Left ventricle myocardium superior (tissue), 1 donor: ENCODE results near the gene FARP1. TPM values are rescaled to one million over a fixed set of nuclear protein-coding genes. Genes with fewer than 3 reads are reported as not detected.

Experiments used
- ATAC-seq: fragments of 200-7000 bp; cut with Tn5 transposase; one replicate; pipeline ENCODE4 v1.9.1; 2020; ENCODE audit warnings: mild to moderate bottlenecking, moderate library complexity
- DNase-seq: peaks from one replicate; pipeline ENCODE4 v3.0.0-alpha.2; 2020
- intact Hi-C: fragments of 100-400 bp; cut with micrococcal nuclease; formaldehyde crosslinking; loops from one replicate; pipeline ENCODE4 v1.11.0; 2022
- total RNA-seq: library from RNA; stranded (reverse); fragmentation: NEBNext Ultra II Directional; extraction: Animal tissue kit (Norgen Biotek cat#: 25700); gene quantifications from one replicate; pipeline ENCODE4 v1.2.1, GENCODE V29; 2021
- donor health status: DM: no; HTN: yes; CAD: no; lungs with severe emphysema.

The FARP1 gene
- total RNA-seq, 1 donor from 2014 or later = 14.9 TPM

DNA sequence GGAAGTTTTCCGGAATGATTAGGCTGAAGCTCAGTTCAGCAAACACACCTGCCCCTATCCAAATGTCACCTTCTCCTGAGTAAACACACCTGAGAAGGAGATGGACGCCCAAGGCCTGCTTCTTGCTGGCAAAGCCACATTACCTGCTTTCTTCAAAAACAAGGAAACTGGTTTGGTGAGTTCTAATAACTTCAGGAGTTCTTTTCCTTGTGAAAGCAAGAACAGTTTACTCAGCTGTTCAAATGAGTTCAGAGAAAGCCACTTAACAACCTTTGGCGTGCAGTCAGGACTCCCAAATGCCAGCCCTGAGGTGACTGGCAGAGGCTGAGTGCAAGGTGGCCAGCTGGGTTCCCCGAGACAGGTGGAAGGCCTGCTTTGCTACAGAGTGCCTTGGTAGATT is 273.5 kb downstream of the FARP1 start:
- intact Hi-C loops = no loop called here
- DNase-seq = no peak
- no peak for ATAC-seq

GRCh38 chr13:98419786-98420553 is 277.1 kb downstream of the FARP1 start:
- no peak for ATAC-seq
- intact Hi-C loops = no loop called here
- no peak for DNase-seq

- ATAC-seq = no peak
- intact Hi-C loops = no loop called here
- DNase-seq = no peak
Measured at GRCh38 chr13:98420554-98421175, 277.8 kb downstream of the FARP1 start.

DNA sequence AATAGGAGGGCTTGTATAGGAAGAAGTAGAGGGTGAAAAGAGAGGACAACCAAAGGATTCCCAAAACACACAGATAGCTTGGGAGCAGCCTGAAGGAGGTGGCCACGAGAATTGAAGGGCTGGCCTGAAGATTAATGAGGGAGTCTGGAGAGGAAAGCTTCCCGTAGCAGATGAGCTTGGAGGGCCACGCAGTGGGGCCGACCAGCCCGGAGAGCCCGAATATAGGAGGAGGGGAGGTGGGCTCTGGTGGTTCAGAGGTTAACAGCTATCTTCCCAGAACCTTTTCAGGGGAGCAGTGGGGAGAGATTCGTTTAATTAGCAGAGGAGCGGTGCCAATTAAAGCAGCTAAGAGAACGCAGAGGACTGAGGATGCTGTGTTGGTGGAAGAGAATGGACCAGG is 279.2 kb downstream of the FARP1 start:
- ATAC-seq (no peak), DNase-seq (no peak)
- intact Hi-C loops = no loop called here

- intact Hi-C loops = no loop called here
- DNase-seq = no peak
- ATAC-seq = no peak
Measured at GRCh38 chr13:98423417-98423816, 280.5 kb downstream of the FARP1 start.

- peak; percentile 82 for ATAC-seq
- DNase-seq = no peak
- intact Hi-C loops = no loop called here
Measured at GRCh38 chr13:98427331-98427995, 284.6 kb downstream of the FARP1 start.

- intact Hi-C loops = no loop called here
- ATAC-seq (no peak), DNase-seq (no peak)
Measured at GRCh38 chr13:98428256-98428966, 285.5 kb downstream of the FARP1 start.

DNA sequence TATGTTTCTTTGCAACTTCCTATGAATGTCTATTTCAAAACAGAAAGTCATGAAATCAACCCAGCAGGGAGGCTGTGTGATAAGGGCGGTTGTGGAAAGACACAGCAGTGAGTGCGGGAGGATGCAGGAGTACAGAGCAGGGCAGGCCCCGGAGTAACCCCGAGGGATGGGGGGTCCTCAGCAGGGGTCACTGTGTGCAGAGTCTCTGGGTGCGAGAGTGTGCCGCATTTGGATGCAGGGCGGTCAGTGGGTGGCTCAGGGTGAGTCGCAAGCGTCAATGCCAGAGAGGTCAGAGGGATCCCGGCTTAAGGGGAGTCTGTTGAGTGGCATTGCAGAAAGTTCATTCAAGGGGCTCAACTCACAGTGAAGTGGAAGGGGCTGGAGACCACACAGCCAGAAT is 286.2 kb downstream of the FARP1 start:
- DNase-seq (no peak), ATAC-seq (no peak)
- intact Hi-C loops = no loop called here

DNA sequence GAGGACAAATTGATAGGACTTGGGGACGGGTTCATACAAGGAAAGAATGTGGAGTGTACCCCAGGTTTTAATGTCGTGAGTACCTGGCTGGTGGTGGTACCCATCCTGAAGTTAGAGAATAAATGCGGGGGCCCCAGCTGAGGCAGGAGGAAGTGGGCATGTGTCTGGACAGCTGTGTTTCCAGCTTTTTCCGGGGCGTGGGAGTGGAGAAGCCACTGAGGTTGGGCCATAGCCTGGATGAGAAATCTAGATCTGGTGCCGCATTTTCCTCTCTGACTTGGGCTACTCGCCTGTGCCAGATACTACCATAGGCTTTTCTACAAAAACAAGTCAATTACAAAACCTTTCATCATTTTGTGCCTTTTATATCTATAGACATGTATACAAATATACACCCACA is 286.6 kb downstream of the FARP1 start:
- no peak for ATAC-seq
- no peak for DNase-seq
- intact Hi-C loops = no loop called here

DNA sequence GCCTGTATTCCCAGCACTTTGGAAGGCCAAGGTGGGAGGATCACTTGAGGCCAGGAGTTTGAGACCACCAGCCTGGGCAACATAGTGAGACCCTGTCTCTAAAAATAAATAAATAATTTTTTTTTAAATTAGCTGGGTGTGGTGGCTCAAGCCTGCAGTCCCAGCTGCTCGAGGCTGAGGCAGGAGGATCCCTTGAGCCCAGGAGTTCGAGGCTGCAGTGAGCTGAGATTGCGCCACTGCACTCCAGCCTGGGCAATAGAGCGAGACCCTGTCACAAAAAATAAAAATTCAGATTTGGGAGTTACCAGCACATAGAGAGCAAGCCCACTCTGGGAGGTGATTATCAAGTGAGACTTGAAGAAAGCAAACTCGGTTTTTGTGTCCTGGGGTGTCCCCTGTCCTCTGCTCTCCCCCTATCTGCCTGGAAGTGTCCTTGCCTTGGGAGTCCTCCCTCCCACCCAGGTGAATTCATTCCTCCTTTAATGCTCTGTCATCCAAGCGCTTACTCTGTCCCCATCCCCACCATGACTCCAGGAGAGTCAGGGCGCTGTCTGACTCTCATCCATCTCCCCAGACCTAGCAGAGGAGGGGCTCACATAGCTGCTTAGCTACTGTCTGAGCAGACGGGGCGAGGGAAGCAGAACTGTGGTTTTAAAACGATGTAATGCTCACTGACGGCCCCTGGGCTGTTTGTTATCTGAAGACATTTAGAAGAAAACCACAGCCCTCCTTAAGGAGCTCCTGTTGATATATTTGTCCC is 287.3 kb downstream of the FARP1 start:
- DNase-seq (no peak), ATAC-seq (no peak)
- intact Hi-C loops = no loop called here

DNA sequence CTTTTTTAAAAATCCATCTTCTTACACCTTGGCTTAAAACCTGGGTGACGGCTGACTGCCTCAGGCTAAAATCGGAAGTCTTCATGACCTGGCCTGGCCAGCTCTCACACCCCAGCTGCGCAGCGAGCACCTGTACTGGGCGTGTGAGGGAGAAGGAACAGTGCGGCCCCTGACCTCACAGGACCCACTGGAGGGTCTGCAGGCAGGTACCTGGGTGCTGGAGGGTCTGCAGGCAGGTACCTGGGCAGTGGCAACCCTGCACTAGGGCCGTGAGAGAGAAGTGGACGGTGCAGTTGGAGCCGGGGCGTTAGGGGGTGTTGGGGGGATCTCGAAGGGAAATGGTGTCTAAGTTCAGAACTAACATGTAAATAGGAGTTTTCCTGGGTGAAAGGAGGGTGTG is 289.7 kb downstream of the FARP1 start:
- ATAC-seq (no peak), DNase-seq (no peak)
- intact Hi-C loops = no loop called here

GRCh38 chr13:98433654-98434053 is 290.8 kb downstream of the FARP1 start:
- no peak for DNase-seq

GRCh38 chr13:98434060-98434459 is 291.2 kb downstream of the FARP1 start:
- ATAC-seq (no peak), DNase-seq (no peak)
- intact Hi-C loops = no loop called here

More at GRCh38 chr13:98433654-98434053, 290.8 kb downstream of the FARP1 start:
- no peak for ATAC-seq
- intact Hi-C loops = no loop called here

- no peak for ATAC-seq
- intact Hi-C loops = no loop called here
- no peak for DNase-seq
Measured at GRCh38 chr13:98435376-98435775, 292.5 kb downstream of the FARP1 start.

DNA sequence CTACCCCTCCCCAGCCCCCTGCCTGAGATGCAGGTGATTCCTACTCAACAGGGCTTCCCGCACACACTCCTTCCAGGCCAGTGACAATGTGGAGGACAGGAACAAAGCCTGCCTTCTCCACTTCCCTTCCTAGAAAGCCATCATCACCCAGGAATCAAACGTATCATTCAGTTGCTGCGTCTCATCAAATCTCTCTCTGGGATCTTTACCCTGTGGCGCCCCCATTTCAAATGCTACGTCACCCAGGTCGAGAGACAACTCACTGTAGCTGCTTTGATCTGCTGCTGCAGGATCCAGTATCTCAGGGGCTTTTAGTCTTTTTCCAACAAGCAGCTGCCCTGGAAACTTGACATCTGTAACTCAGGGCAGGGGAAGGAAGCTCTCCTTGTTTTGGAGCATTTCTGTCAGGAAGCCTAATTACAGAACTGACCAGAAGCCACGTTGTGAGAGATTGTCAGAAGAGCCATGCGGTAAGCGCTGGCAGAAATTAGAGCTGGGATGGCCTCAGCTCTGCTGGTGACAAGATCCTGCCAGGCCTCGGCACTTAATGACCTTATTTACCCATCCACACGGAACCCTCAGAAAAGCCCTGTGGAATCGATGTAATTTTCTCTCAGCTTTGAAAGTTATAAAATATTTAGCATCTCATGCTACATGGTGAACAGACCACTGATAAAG is 293.5 kb downstream of the FARP1 start:
- intact Hi-C loops = no loop called here
- no peak for ATAC-seq
- DNase-seq = no peak

- no peak for DNase-seq
- intact Hi-C loops = no loop called here
- ATAC-seq = no peak
Measured at GRCh38 chr13:98438246-98439125, 295.6 kb downstream of the FARP1 start.

DNA sequence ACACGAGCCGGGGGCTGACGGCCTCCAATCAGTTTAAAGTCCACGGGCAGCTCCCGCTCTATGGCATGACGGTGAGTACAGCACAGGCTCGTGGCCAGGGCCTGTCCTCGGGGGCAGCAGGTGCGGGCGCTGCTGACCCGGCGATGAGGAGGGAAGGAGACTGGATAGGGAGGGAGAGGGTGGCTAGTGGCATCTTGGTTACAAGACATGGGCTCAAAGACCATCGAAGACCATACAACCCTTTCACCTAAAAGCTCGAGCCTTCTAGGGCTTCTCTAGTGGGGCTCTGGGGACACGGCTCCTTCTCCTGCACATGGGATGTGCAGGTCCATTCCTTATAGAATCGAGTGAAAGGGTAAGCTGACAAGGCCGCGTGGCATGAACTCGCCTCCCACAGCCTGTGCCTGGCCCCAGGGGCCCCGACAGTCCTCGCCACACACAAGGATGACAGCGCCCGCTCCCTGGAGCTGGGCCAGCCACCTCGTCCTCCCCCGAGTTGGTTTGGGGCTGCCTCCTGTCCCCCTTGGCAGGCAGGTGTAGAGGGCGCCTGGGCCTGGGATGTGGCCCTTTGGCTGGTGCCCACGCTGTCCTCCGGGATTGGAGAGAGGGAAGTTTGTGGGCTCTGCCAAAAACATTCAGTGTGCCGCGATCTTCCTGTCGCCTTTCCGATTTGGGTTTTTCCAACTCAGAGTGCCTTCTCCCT is 296.4 kb downstream of the FARP1 start:
- DNase-seq (no peak), ATAC-seq (no peak)
- intact Hi-C loops = no loop called here
